Activated T-helper 1 cell treated with anti-CD3 and anti-CD28 coated beads, Interleukin-2, amount 50 U/mL, for 16 hours (primary cell): ENCODE measurements around the gene C4orf17.
"Not testable (repeated sequence)": the region's sequence is repeated elsewhere in the genome, so short reads cannot be mapped to it uniquely, and the experiment has no call there.

ENCODE experiments used
- DNase-seq, 2 donors: peaks; one replicate each; pipeline ENCODE4 v3.0.0-alpha.2; 2020; ENCODE audit warnings: low read depth in 1 of 2, low spot score in 1 of 2

Gene C4orf17

DNA sequence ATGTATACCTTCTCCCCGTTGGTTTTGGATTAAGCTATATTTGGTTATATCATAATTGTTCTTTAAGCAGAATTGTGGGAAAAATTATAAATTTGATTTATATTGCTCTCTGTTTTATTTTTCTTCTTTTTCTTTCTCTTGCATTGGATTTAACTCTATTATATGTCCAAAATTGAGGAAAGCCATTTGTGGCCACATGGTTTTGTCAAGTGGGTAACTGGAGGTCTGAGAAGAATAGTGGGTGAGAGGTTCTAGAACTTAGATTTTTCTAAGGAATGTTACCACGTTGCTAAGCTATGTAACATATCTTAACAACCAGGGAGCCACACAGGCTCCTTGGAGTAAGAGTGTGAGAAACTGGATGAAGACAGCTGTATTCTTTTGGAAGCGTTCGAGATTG, at the start of gene C4orf17:
Gene C4orf17 (plus strand): TSS at position 301 of the 400 bp plus-strand sequence. CDS start 2,061 bp downstream, outside the sequence.
- no peak for DNase-seq

DNA sequence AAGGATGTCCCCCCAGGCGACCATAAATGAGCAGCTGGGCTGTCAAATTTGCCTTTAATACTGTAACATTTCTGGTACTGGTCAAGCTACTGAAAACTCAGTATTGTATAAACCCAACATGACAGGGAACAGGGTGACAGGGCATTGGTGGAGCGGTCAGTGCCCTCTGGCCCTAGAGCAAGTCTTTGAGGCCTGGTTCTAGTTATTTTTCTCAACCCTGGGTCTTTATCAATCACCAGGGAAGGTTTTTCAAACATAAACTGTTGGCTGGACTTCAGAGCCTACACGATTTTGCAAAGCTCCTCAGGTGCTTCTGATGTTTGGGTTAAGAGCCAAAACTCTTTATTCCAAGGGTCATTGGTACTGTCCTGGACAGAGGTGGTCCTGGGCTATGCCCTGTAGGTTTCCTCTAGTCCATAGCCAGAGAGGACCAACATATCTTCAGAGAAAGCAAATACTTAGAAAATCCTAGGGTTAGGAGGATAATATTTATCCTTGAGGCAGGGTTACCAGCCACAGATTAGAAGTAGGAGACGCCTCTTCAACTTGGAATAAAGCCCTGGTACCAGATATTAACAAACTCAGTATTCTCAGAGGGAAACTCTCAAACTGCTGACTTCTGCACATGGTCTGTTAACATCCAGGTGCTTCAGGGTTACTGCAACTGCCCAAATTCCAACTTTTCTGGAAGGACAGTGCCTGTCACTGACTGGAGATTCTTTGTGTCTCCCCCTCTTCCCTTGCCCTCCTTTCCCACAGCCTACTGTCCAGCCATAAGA, 49.0 kb upstream of the C4orf17 start:
- DNase-seq, result no peak

DNA sequence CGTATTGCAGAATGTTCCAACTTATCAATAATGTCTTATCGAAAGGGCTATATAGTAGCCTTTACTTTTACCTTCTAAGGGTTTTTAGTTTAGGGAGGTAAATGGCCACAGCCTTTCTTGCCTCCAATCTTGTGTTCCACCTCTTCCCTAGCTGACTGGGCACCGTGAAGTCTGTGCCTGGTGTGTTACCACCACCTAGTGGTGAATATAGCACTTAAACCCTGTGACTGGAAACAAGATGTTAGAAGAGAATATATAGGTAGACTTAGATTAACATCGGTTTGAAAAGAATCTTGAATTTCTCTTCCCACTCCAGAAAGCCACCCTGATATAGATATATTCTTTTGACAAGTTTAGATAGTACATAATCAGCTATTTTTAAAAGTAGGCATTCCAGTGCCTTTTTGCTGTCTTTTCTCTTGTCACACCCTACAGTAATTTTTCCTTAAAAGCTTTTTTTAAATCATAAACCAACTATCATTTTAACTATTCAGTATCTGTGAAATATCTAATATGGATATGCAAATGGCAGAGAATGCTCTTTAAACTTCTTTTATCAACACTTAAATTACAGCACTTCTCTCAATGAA, 47.9 kb upstream of the C4orf17 start:
- DNase-seq, result peak in 1 of 2 donors; percentile 8

DNA sequence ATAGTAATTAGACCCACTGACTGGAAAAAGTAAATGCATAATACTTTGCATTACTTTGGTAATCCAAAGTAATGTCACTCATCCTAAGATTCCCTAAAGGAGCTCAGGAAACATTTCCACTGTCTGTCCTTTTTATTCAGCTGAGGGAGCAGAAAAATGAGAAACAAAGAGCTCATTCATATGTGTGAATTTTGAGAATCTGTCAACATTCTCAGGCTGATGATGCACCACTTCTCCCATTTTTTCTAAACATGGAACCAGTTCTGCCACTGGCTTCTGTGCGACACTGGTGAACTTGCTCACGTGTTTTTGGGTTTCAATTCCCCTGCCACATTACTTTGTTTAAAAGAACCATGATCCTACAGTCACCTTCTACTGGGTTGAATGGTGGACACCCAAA, 47.3 kb upstream of the C4orf17 start:
- DNase-seq, result no peak

DNA sequence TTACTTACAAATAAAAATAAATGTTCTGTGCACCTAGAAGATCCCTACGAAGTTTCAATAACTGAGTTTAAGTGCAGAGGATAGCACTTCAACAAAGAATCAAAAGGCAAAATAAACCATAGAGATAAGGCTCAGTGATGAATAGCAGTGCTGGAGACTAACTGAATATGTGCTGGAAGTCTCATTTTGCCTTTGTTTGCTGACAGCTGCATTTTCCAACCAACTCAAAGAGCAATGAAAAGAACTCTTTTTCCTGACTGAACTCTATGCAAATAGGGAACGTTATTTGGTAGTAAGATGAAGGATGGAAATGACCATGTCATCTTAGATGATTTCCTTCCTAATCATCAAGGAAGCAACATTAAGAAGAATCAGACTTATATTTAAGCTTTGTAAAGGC, 42.9 kb upstream of the C4orf17 start:
- no peak for DNase-seq

DNA sequence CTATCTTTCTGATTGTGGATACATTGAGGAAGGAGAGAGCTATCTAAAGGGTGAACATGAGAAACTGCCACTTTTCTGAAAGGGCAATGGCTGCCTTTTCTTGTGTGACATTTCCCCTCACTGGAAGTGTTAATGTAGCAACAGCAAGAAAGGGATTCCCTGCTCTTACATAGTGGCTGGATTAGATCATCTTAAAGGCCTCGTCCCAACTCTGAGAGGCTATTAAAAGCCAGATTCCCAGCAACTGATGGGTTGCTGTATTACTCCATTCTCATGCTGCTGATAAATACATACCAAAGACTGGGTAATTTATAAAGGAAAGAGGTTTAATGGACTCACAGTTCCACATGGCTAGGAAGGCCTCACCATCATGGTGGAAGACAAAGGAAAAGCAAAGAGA, 41.9 kb upstream of the C4orf17 start:
- DNase-seq, result no peak

DNA sequence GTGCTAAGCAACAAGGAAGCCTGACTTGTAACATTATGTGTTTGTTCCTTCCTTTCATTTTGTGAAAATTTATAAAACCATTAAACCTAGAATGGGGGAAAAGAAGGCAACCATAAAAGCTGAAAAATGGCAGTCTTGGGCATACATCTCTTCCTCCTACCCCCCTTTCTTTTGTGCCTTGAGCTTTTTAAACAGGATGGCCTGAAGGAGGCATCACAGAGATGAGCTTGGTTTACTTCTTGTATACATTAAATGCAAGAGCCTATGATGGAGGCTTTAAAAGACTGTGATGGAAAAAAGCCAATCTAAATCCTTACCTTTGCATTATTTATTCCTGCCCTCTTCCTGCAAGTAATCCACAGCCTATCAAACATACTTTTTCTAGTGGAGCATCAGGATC, 39.5 kb upstream of the C4orf17 start:
- no peak for DNase-seq

DNA sequence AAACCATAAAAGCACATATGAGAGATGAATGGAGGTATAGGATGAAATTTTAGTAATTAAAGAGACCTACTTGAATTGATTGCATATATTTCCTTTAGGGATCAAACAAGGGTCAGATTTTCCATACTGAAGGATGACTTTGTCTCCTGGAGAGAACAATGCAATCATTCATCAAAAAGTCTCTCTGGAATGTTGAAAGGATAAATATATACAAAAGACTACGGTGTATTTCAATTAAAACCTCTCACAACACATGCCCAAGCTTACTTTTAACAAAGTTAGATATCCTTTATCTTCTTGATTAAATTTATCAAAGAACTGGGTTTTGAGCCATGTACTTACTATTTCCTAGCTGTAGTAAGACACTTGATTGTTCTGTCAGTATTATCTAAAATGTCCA, 38.9 kb upstream of the C4orf17 start:
- no peak for DNase-seq

DNA sequence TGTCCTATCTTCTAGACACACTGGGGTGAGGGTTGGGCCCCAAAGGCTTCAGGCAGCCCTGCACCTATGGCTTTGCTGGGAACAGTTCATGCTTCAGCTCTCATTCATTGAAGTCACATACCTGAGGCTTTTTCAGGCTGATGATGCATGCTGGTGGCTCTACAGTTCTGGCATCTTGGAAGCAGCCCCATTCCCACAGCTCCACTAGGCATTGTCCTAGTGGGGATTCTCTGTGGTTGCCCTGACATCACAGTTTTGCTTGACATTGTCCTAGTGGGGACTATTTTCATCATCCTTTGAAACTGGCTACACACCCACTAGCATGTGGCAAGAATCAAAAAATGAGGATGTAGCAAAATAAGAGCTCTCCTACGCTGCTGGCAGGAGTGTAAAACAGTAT, 37.7 kb upstream of the C4orf17 start:
- DNase-seq, result no peak

DNA sequence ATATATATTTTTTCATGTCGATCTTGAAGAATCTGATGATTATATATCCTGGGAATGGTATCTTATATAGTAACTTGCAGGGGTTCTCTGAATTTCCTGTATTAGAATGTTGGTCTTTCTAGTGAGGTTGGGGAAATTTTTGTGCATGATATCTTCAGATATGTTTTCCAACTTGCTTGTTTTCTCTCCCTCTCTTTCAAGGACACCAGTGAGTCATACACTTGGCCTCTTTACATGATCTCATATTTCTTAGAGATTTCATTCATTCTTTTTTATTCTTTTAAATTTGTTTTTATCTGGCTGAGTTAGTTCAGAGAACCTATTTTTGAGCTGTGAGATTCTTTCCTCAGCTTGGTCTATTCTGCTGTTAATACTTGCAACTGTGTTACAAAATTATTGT, 27.2 kb upstream of the C4orf17 start:
- DNase-seq, result no peak

DNA sequence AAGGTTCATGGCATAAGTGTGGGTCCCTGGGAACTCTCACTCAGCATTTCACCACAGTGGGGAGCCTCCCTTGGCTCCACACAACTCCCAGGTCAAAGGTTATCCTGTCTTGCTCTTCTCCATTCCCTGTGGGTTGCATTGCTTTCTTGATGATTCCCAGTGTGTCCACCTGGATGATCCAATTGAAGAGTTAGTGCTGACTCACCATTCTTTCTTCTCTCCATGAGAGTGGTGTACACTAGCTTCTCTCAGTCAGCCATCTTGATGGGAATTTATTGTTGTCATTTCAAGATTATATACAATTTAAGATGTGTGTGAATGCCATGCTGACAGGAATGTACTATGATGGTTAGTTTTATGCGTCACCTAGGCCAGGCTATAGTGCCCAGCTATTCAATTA, 25.6 kb upstream of the C4orf17 start:
- no peak for DNase-seq

DNA sequence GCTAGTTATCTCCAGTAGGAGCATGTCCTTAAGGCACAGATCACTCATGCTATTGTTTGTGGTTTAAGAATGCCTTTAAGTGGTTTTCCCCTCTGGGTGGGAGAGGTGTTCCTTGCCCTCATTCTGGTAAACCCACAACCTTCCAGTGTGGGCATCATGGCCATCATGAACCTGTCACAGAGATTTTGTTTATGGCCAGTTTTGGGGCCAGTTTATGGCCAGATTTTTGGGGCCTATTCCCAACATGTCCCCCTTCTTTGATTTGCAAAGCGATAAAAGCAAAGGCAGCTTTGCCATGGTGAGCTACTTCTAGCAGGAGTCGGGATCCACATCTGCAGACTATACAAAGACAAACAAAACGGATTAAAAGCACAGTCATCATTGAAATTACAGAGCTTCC, 24.2 kb upstream of the C4orf17 start:
- DNase-seq, result not testable (repeated sequence)

DNA sequence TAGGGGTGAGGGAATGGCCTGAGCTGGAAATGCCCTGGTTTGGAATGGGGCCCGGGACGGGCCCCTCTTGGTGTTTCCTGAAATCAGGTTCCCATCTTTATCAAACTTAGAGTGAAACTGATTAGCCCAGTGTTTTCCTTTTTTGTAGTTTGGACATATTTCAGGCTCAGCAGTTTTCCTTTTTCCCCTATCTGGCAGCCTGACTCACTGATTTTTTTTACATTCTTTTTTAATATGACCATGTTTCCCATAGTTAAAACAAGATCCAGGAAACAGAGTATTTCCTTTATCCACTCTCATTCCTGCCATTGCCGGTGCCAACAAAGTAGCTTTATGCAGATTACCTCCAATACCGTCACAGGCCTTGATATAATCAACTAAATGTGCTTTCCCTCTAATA, 20.5 kb upstream of the C4orf17 start:
- no peak for DNase-seq

DNA sequence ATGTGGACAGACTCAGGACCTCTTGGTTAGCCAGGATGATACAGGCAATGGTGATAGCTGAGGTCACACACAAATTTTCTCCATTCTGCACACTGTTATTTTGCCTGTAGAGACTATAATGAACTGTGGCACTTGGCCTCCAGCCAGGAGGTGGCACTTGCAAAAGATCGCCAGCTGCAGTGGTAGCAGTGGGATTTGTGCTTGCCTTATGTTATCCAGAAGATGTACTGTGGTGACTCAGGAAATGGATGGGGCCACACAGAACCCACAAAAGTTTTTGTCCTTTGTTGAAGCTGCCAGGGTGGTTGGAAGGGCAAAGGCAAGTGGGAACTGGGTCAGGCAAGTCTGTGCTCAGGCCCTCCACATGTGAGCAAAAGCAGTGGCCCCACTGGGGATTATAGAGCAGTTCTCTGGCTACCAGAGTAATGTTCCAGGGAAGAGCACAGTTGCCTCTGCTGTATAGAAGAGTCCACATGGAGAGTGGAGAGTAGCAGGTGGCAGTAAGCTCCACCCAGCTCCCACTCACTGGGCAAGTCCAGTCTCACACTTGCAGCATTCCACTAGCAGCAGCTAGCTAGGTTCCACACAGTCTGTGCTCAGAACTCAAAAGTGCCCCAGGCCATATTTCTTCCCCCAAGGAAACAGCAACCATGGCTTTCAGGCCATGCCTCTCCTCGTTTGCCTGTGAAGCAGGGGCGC, 5.9 kb upstream of the C4orf17 start:
- no peak for DNase-seq

DNA sequence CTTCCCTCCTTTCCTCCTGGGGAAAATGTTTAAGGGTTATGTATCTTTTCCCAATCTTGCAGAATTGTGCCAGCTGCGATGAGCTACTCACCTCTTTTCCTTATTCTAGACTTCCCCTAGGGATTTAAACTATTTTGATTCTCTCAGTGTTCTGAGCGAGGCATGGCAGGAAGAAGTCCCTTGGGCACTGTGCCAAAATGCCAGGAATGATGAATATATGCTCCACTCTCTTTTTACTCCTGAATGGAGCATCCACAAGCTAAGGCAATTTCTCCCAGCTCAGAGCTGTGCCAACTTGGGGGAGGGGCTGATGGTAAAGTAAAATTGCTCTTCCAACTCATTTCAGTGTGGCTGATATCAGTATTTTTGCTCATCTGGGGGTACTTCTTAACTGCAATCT, 4.0 kb upstream of the C4orf17 start:
- no peak for DNase-seq

DNA sequence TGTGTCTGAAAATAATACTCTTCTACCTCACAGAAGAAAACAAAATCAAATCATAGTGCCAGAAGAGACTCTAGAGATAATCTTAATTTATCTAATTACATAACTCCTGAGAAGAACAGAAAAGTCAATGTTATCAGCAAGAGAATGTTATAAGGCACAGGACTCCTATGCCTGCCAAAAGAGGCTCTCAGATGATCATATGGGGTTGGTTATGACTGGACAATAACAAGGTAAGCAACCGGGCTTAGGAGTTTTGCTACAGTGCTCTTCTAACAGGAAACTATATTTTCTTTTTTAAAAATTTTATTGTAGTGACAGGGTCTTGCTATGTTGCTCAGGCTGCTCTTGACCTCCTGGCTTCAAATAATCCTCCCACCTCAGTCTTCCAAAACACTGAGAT, 3.5 kb upstream of the C4orf17 start:
- no peak for DNase-seq

DNA sequence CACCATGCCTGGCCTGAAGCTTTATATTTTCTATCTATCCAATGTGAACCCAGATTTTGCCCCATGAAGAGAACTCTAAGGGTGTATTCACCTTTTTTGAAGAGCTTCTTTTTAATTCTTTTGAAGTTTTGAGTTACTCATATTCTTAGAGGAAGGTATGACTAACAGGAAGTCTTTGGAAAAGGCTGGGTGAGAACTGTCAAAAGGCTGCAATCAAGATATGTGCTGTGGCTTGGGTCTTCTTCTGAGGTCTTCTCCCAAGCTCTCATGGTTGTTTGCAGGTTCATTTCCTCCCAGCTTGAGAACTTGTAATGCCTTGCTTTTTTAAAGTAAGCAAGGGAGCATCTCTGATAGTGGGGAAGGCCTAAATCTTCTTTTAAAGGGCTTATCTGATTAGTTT, 3.1 kb upstream of the C4orf17 start:
- no peak for DNase-seq

DNA sequence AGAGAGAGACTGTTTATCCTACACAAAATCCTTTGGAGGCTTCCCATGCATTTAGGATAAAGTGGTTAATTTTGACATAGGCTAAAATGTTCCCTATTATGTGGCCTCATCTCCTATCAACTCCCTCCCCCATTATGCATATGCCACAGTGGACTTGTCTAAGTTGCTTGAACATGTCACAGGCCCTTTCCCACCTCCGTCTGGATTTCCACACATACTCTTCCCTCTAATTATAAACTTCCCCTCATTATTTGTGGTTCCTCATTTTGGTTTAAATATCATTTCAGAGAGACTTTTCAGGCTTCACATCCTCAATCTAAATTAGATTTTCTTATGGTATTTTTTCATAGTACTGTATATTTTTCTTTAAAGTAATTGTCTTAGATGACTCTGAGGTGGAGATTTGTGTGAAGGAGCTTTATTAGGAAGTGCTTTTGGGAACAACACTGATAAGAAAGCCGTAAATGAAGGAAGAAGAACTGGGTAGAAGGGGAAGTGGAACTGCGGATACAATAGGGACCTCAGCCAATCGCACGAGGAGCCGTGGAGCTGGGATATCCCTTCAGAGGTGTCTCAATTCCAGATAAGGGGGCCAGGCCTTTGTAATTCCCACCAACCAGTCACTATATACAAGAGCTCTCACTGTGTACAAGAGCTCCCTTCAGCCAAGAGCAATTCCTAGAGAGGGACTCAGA, 7.9 kb downstream of the C4orf17 start:
- DNase-seq, result no peak

DNA sequence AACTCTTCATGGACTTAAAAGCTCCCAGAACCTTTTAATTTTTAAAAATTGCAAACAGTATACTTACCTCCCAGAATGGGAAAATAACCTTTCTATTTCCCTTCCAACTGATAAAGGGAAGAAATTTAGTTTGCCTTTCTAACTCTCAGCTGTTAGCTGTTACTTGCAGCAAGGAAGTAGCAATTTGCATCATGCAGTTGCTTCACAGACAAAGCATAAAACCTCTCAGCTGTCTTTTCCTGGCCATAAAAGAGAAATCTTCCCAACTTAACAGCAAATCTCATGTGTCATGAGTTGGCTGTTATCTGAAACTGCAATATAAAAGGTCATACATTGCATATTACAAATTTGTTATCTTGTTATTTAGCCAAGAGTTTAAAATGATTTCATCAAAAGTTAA, 18.4 kb downstream of the C4orf17 start:
- DNase-seq, result no peak

DNA sequence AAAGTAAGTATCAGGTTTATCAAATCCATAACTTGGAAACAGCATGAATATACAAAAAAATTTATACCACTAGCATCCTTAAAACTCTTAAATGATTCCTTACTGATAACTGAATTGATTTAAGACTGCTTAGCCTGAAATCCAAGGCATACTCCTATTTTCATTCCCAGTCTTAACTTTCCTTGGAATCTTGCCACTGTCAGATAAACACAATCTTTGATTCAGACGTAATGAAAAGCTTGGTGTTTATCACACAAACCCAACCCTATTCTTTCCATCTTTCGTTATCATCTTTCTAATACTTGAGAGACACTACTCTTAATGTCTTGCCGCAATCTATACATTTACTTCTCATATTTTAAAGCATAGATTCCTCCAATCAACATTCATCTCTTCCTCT, 19.1 kb downstream of the C4orf17 start:
- DNase-seq, result no peak

DNA sequence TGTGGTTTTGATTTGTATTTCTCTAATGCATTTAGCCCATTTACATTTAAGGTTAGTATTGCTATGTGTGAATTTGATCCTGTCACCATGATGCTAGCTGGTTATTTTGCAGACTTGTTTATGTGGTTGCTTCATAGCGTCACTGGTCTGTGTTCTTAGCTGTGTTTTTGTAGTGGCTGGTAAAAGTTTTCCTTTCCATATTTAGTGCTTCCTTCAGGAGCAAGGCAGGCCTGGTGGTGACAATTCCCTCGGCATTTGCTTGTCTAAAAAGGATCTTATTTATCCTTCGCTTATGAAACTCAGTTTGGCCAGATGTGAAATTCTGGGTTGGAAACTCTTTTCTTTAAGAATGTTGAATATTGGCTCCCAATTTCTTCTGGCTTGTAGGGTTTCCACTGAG, 23.9 kb downstream of the C4orf17 start:
- DNase-seq, result not testable (repeated sequence)

DNA sequence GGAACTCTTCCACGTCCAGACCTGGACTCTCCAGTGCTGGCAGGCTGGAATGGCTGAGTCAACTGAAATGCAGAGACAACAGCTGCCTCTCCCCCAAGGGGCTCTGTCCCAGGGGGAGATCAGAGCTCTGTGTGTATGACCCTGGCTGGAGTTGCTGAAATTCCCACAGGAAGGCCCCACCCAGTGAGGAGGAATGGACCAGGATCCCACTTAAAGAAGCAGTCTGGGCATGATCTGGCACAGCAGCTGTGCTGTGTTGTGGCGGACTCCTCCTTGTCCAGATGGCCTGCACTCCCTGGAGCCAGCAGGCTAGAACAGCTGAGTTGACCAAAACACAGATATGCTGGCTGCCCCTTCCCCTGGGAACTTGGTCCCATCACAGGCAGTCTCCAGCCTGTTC, 25.4 kb downstream of the C4orf17 start:
- DNase-seq, result no peak
